Measurements from ENCODE around the gene DYNLL1.
"Not testable (repeated sequence)": the region's sequence is repeated elsewhere in the genome, so short reads cannot be mapped to it uniquely, and the experiment has no call there.

DYNLL1 gene

GRCh38 chr12:120475643-120476042 is 20.3 kb upstream of the DYNLL1 start:
- no peaks in the 10 kb centered on the region for H3K36me3 ChIP-seq (ENCODE audit: insufficient read depth, low read length)
- no peak overlapping the region for H3K27ac ChIP-seq (ENCODE audit: low read depth, low read length)
- no peaks in the 10 kb centered on the region for H3K9me3 ChIP-seq (ENCODE audit: low read length)
- H3K4me1 ChIP-seq (ENCODE audit: insufficient read depth, low read length), result no peaks in the 10 kb centered on the region
- no peak overlapping the region for H3K4me3 ChIP-seq (ENCODE audit: low read depth in 1 of 2, low read length in 2 of 2)
- no peaks in the 10 kb centered on the region for H3K27me3 ChIP-seq (ENCODE audit: control insufficient read depth in 1 of 2, insufficient read depth in 2 of 2, low read length in 2 of 2)
- H3K9ac ChIP-seq (ENCODE audit: low read length), result no peak overlapping the region

DNA sequence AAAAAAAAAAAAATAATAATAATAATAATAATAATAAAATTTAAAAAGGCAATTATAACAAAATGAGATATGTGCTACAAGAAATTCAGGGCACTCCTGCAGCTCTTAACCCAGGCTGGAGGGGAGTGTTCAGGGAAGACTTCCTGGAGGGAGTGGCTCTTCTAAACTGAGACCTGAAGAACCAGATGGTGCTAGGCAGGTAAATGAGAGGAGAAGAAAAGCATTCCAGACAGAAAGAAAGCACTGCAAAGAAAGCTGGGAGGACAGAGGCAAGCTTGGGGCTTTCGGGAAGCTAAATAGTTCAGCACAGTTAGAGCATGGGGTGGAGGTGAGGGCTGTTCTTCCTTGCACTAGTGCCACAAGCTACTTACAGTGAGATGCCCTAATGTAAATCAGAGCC is 16.5 kb upstream of the DYNLL1 start:
- H3K27ac ChIP-seq (ENCODE audit: low read depth, low read length), result no peak overlapping the region
- no peak overlapping the region for H3K4me3 ChIP-seq (ENCODE audit: low read depth in 1 of 2, low read length in 2 of 2)
- H3K9ac ChIP-seq (ENCODE audit: low read length), result no peak overlapping the region
- no peaks in the 10 kb centered on the region for H3K36me3 ChIP-seq (ENCODE audit: insufficient read depth, low read length)
- no peaks in the 10 kb centered on the region for H3K4me1 ChIP-seq (ENCODE audit: insufficient read depth, low read length)
- H3K9me3 ChIP-seq (ENCODE audit: low read length), result no peaks in the 10 kb centered on the region
- H3K27me3 ChIP-seq (ENCODE audit: control insufficient read depth in 1 of 2, insufficient read depth in 2 of 2, low read length in 2 of 2), result no peaks in the 10 kb centered on the region

DNA sequence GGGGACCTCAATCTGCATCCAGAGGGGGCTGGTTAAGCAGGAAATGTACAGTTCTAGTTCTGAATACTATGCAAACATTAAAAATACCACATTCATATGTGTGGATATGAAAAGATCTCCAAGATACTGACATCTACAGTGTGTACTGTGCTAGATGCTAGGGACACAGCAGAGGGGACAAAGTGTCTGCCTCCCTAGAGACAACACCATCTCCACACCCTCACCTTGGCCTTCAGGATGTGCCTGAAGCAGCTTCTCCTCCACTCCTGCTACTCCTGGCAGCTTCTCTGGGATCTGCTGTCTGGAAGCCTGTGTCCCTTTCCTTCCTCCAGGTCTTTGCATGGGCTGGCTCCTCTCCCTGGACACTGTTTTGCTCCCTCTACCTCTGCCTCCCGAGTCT is 15.7 kb upstream of the DYNLL1 start:
- Histone ChIP-seq H3K9me3 (ENCODE audit: low read length) (no peaks in the 10 kb centered on the region), H3K4me3 (ENCODE audit: low read depth in 1 of 2, low read length in 2 of 2) (no peak overlapping the region), H3K36me3 (ENCODE audit: insufficient read depth, low read length) (no peaks in the 10 kb centered on the region), H3K27me3 (ENCODE audit: control insufficient read depth in 1 of 2, insufficient read depth in 2 of 2, low read length in 2 of 2) (no peaks in the 10 kb centered on the region), H3K9ac (ENCODE audit: low read length) (no peak overlapping the region), H3K27ac (ENCODE audit: low read depth, low read length) (no peak overlapping the region), H3K4me1 (ENCODE audit: insufficient read depth, low read length) (no peaks in the 10 kb centered on the region)

- Histone ChIP-seq H3K9ac (ENCODE audit: low read length) (no peak overlapping the region), H3K4me3 (ENCODE audit: low read depth in 1 of 2, low read length in 2 of 2) (no peak overlapping the region), H3K36me3 (ENCODE audit: insufficient read depth, low read length) (no peaks in the 10 kb centered on the region), H3K27me3 (ENCODE audit: control insufficient read depth in 1 of 2, insufficient read depth in 2 of 2, low read length in 2 of 2) (no peaks in the 10 kb centered on the region), H3K9me3 (ENCODE audit: low read length) (no peaks in the 10 kb centered on the region), H3K4me1 (ENCODE audit: insufficient read depth, low read length) (no peaks in the 10 kb centered on the region), H3K27ac (ENCODE audit: low read depth, low read length) (no peak overlapping the region)
These were observed 14.7 kb upstream of the DYNLL1 start for GRCh38 chr12:120481022-120481767.

DNA sequence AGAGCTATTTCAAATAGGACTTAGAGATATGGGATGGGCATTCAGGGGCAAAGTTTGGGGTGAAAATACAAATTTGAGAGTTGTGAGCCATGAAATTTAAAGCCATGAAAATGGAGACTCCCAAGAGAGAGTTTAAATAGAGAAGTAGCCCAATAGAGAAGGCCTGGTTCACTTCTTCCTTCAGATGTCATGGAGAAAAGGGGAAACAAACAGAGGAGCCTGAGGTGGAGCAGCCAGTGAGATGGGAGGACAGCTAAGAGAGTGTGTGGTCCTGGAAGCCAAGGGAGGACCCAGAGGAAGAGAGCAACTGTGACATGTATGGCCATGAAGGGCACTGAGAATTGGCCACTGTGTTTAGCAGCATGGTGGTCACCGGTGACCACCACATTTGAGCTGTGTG is 12.3 kb upstream of the DYNLL1 start:
- Histone ChIP-seq H3K27ac (ENCODE audit: low read depth, low read length) (no peak overlapping the region), H3K4me3 (ENCODE audit: low read depth in 1 of 2, low read length in 2 of 2) (no peak overlapping the region), H3K9ac (ENCODE audit: low read length) (no peak overlapping the region), H3K27me3 (ENCODE audit: control insufficient read depth in 1 of 2, insufficient read depth in 2 of 2, low read length in 2 of 2) (no peaks in the 10 kb centered on the region), H3K36me3 (ENCODE audit: insufficient read depth, low read length) (no peaks in the 10 kb centered on the region), H3K4me1 (ENCODE audit: insufficient read depth, low read length) (no peaks in the 10 kb centered on the region), H3K9me3 (ENCODE audit: low read length) (no peaks in the 10 kb centered on the region)

GRCh38 chr12:120485961-120486881 is 9.7 kb upstream of the DYNLL1 start:
- no peak overlapping the region for H3K9ac ChIP-seq (ENCODE audit: low read length)
- no peak overlapping the region for H3K27ac ChIP-seq (ENCODE audit: low read depth, low read length)
- no peaks in the 10 kb centered on the region for H3K4me1 ChIP-seq (ENCODE audit: insufficient read depth, low read length)
- H3K36me3 ChIP-seq (ENCODE audit: insufficient read depth, low read length), result peaks cover 9% of the 10 kb centered on the region
- H3K4me3 ChIP-seq (ENCODE audit: low read depth in 1 of 2, low read length in 2 of 2), result no peak overlapping the region
- no peaks in the 10 kb centered on the region for H3K9me3 ChIP-seq (ENCODE audit: low read length)
- H3K27me3 ChIP-seq (ENCODE audit: control insufficient read depth in 1 of 2, insufficient read depth in 2 of 2, low read length in 2 of 2), result no peaks in the 10 kb centered on the region

DNA sequence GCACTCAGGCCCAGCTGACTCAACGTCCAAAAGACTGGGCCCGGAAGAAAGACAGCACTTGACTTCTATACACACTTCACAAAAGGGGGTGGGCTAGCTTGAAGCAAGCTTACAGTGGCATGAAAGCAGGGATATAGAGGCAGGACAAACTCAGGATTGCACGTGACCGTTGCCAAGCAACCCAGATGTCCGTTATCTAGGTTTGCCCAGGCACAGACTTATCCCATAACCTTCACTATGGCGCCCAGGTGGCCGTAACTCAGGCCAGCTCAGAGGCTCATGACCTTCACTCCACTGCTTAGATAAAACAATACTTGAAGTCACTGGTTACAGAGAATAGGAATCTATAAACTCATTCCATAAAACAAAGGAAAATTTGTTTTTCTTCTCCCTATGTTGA is 8.4 kb upstream of the DYNLL1 start:
- H3K9me3 ChIP-seq (ENCODE audit: low read length); H3K9ac ChIP-seq (ENCODE audit: low read length); H3K4me3 ChIP-seq (ENCODE audit: low read depth in 1 of 2, low read length in 2 of 2); H3K27me3 ChIP-seq (ENCODE audit: control insufficient read depth in 1 of 2, insufficient read depth in 2 of 2, low read length in 2 of 2); H3K27ac ChIP-seq (ENCODE audit: low read depth, low read length); H3K4me1 ChIP-seq (ENCODE audit: insufficient read depth, low read length): not testable (repeated sequence)
- peaks cover 12% of the 10 kb centered on the region for H3K36me3 ChIP-seq (ENCODE audit: insufficient read depth, low read length)

- H3K27me3 ChIP-seq (ENCODE audit: control insufficient read depth in 1 of 2, insufficient read depth in 2 of 2, low read length in 2 of 2), result no peaks in the 10 kb centered on the region
- no peak overlapping the region for H3K9ac ChIP-seq (ENCODE audit: low read length)
- no peaks in the 10 kb centered on the region for H3K9me3 ChIP-seq (ENCODE audit: low read length)
- no peaks in the 10 kb centered on the region for H3K4me1 ChIP-seq (ENCODE audit: insufficient read depth, low read length)
- peaks cover 12% of the 10 kb centered on the region for H3K36me3 ChIP-seq (ENCODE audit: insufficient read depth, low read length)
- H3K4me3 ChIP-seq (ENCODE audit: low read depth in 1 of 2, low read length in 2 of 2), result no peak overlapping the region
- H3K27ac ChIP-seq (ENCODE audit: low read depth, low read length), result no peak overlapping the region
These were observed 7.8 kb upstream of the DYNLL1 start for GRCh38 chr12:120488057-120488640.

DNA sequence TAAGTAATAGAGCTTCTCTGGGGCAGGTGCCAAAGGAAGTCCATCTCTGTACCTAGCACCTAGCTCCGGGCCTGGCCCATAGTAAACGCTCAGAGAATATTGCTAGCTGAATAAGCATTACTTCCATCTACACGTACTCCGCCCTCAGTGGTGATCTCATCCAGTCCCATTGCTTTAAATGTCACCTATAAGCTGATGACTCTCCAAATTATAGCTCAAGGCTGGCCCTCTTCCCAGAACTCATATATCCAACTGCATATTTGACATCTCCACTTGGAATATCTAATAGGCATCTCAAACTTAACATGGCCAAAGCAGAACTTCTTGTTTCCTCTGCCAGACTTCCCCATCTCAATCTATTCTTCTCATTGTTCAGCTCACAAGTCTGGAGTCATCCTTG is 6.9 kb upstream of the DYNLL1 start:
- H3K4me3 ChIP-seq (ENCODE audit: low read depth in 1 of 2, low read length in 2 of 2), result no peak overlapping the region
- no peaks in the 10 kb centered on the region for H3K9me3 ChIP-seq (ENCODE audit: low read length)
- H3K27me3 ChIP-seq (ENCODE audit: control insufficient read depth in 1 of 2, insufficient read depth in 2 of 2, low read length in 2 of 2), result no peaks in the 10 kb centered on the region
- no peaks in the 10 kb centered on the region for H3K4me1 ChIP-seq (ENCODE audit: insufficient read depth, low read length)
- H3K27ac ChIP-seq (ENCODE audit: low read depth, low read length), result no peak overlapping the region
- H3K9ac ChIP-seq (ENCODE audit: low read length), result no peak overlapping the region
- H3K36me3 ChIP-seq (ENCODE audit: insufficient read depth, low read length), result peaks cover 12% of the 10 kb centered on the region

GRCh38 chr12:120490325-120490724 is 5.6 kb upstream of the DYNLL1 start:
- Histone ChIP-seq H3K4me1 (ENCODE audit: insufficient read depth, low read length) (peaks cover 5% of the 10 kb centered on the region), H3K27ac (ENCODE audit: low read depth, low read length) (no peak overlapping the region), H3K9me3 (ENCODE audit: low read length) (no peaks in the 10 kb centered on the region), H3K4me3 (ENCODE audit: low read depth in 1 of 2, low read length in 2 of 2) (no peak overlapping the region), H3K27me3 (ENCODE audit: control insufficient read depth in 1 of 2, insufficient read depth in 2 of 2, low read length in 2 of 2) (no peaks in the 10 kb centered on the region), H3K36me3 (ENCODE audit: insufficient read depth, low read length) (peaks cover 12% of the 10 kb centered on the region), H3K9ac (ENCODE audit: low read length) (no peak overlapping the region)

DNA sequence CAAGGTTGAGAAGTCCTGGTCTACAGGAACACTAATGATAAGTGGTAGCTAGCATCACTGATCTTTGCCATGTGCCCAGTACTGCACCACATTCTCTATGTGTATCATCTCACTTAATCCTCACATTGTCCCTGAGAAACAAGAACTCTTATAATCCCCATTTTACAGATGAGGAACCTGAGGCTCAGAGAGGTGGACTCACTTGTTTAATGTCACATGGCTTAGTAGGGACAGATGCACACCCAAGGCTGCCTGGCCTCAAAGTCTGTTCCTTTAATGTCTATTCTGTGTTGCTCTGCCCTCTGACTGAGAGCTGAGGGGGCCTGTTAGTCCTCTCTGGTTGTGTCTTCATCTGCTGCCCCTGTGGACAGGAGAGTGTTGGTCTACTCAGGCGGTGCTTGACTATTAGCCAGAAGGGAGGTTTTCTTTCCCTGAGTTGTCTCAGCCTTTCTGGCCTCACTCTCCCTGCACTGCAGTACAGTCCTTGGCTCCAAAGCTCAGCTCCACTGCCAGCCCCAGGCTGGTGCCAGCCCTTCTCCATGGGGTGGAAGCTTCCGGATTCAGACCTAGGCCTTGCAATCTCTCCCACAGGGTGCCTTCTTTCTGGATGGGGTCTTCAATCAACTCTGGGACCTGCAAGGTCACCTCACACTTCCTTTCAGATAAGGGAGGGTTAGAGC is 4.9 kb upstream of the DYNLL1 start:
- Histone ChIP-seq H3K9ac (ENCODE audit: low read length) (no peak overlapping the region), H3K9me3 (ENCODE audit: low read length) (no peaks in the 10 kb centered on the region), H3K4me3 (ENCODE audit: low read depth in 1 of 2, low read length in 2 of 2) (no peak overlapping the region), H3K27me3 (ENCODE audit: control insufficient read depth in 1 of 2, insufficient read depth in 2 of 2, low read length in 2 of 2) (no peaks in the 10 kb centered on the region), H3K36me3 (ENCODE audit: insufficient read depth, low read length) (peaks cover 12% of the 10 kb centered on the region), H3K27ac (ENCODE audit: low read depth, low read length) (no peak overlapping the region), H3K4me1 (ENCODE audit: insufficient read depth, low read length) (peaks cover 5% of the 10 kb centered on the region)
